GM23338 (cell line): ENCODE data around the gene SNX30. TPM values are rescaled to one million over a fixed set of nuclear protein-coding genes. Genes with fewer than 3 reads are reported as not detected.

Source experiments
- ATAC-seq: fragments of 200-7000 bp; cut with Tn5 transposase; 3 replicates; pipeline ENCODE4 v1.9.1; 2020
- DNase-seq: peaks from one replicate; pipeline ENCODE4 v3.0.0-alpha.2; 2015; ENCODE audit warnings: low spot score
- H2AFZ ChIP-seq: fragments of 200-600 bp; sonication (generic); 2 replicates; pipeline ENCODE4 v1.8.0; 2016; ENCODE audit warnings: antibody characterized with exemption, mild to moderate bottlenecking, moderate library complexity
- H3F3A ChIP-seq: fragments of 200-600 bp; sonication (generic); replicated peaks from 2 replicates; pipeline ENCODE4 v1.8.0; 2017; ENCODE audit warnings: antibody characterized with exemption, mixed run types, low read depth
- H3K27ac ChIP-seq: fragments of 200-600 bp; sonication (generic); 2 replicates; pipeline ENCODE4 v1.6.1; 2016; ENCODE audit warnings: low read depth
- H3K27me3 ChIP-seq: fragments of 200-600 bp; sonication (generic); 2 replicates; pipeline ENCODE4 v1.8.0; 2016; ENCODE audit warnings: mild to moderate bottlenecking, mixed run types, moderate library complexity; ENCODE audit not compliant: insufficient read depth
- H3K36me3 ChIP-seq: fragments of 200-600 bp; sonication (generic); 2 replicates; pipeline ENCODE4 v1.8.0; 2016; ENCODE audit warnings: mild to moderate bottlenecking; ENCODE audit not compliant: insufficient read depth
- H3K4me1 ChIP-seq: fragments of 200-600 bp; sonication (generic); 2 replicates; pipeline ENCODE4 v1.8.0; 2016; ENCODE audit warnings: mild to moderate bottlenecking, moderate library complexity; ENCODE audit not compliant: insufficient read depth
- H3K4me2 ChIP-seq: fragments of 200-600 bp; sonication (generic); 2 replicates; pipeline ENCODE4 v1.7.1; 2017; ENCODE audit warnings: mixed run types
- H3K4me3 ChIP-seq: fragments of 200-600 bp; sonication (generic); 2 replicates; pipeline ENCODE4 v1.6.1; 2016; ENCODE audit warnings: mixed run types
- H3K79me2 ChIP-seq: fragments of 200-600 bp; sonication (generic); replicated peaks from 2 replicates; pipeline ENCODE4 v1.8.0; 2017; ENCODE audit warnings: mild to moderate bottlenecking; ENCODE audit not compliant: insufficient read depth
- H3K9me2 ChIP-seq: fragments of 200-600 bp; sonication (generic); 2 replicates; pipeline ENCODE4 v1.8.0; 2017; ENCODE audit not compliant: insufficient read depth
- H4K20me1 ChIP-seq: fragments of 200-600 bp; sonication (generic); replicated peaks from 2 replicates; pipeline ENCODE4 v1.8.0; 2017; ENCODE audit warnings: mild to moderate bottlenecking; ENCODE audit not compliant: insufficient read depth
- H3K27ac Mint-ChIP-seq: 2 replicates; pipeline ENCODE4 v1.8.0; 2020; ENCODE audit warnings: inconsistent platforms, mild to moderate bottlenecking, moderate library complexity, mixed read lengths
- H3K27me3 Mint-ChIP-seq: 3 replicates; pipeline ENCODE4 v1.8.0; 2022; ENCODE audit warnings: low read depth, mild to moderate bottlenecking, moderate library complexity, mixed read lengths, inconsistent platforms; ENCODE audit not compliant: insufficient read depth, poor library complexity
- H3K36me3 Mint-ChIP-seq: 3 replicates; pipeline ENCODE4 v1.8.0; 2021; ENCODE audit warnings: low read depth, mild to moderate bottlenecking, inconsistent platforms, moderate library complexity, mixed read lengths
- H3K4me1 Mint-ChIP-seq: 3 replicates; pipeline ENCODE4 v1.8.0; 2020; ENCODE audit warnings: mild to moderate bottlenecking, inconsistent platforms, mixed read lengths
- H3K4me3 Mint-ChIP-seq: 3 replicates; pipeline ENCODE4 v1.8.0; 2021; ENCODE audit warnings: moderate library complexity, mild to moderate bottlenecking, inconsistent platforms, mixed read lengths
- H3K9me3 Mint-ChIP-seq: 3 replicates; pipeline ENCODE4 v1.8.0; 2020; ENCODE audit warnings: moderate library complexity, mild to moderate bottlenecking, inconsistent platforms, mixed read lengths
- JUNB ChIP-seq: IDR thresholded peaks from one replicate; pipeline ENCODE4 v1.6.1; 2016; ENCODE audit warnings: antibody characterized with exemption; ENCODE audit not compliant: unreplicated experiment
- NANOG ChIP-seq: IDR thresholded peaks from 2 replicates; pipeline ENCODE4 v1.6.1; 2016; ENCODE audit warnings: antibody characterized with exemption, borderline replicate concordance
- POLR2AphosphoS5 ChIP-seq: IDR thresholded peaks from 2 replicates; pipeline ENCODE4 v1.6.1; 2016; ENCODE audit warnings: antibody characterized with exemption, low read depth
- STAT1 ChIP-seq: IDR thresholded peaks from one replicate; pipeline ENCODE4 v1.6.1; 2016; ENCODE audit warnings: antibody characterized with exemption; ENCODE audit not compliant: unreplicated experiment
- long read RNA-seq: library from polyadenylated mRNA; unstranded; transcript quantifications from one replicate; pipeline ENCODE4 v2.0.0, GENCODE V29; 2020; ENCODE audit not compliant: unreplicated experiment
- polyA plus RNA-seq: library from polyadenylated mRNA; unstranded; fragments of >200 nt; fragmentation: Nextera tagmentation; extraction: Ambion mirVana; gene quantifications from 2 replicates; pipeline ENCODE4 v1.2.1, GENCODE V29; 2016
- total RNA-seq: library from RNA; depleted of rRNA; stranded (reverse); fragments of >200 nt; shearing (Covaris generic); gene quantifications from 2 replicates; pipeline ENCODE4 v1.2.3, GENCODE V29; 2014; rRNA removed
- TF ChIP-seq, protein P1 (sequence below), 2 experiments: fragments of 200-600 bp in 1 of 2; sonication (generic) in 1 of 2; conservative IDR thresholded peaks; 2 replicates each; pipeline versions ENCODE4 v1.5.1 to v1.6.1; 2016 to 2017; ENCODE audit warnings: antibody characterized with exemption in 2 of 2, low read depth in 2 of 2, mild to moderate bottlenecking in 2 of 2, moderate library complexity in 1 of 2

Gene SNX30, protein sequence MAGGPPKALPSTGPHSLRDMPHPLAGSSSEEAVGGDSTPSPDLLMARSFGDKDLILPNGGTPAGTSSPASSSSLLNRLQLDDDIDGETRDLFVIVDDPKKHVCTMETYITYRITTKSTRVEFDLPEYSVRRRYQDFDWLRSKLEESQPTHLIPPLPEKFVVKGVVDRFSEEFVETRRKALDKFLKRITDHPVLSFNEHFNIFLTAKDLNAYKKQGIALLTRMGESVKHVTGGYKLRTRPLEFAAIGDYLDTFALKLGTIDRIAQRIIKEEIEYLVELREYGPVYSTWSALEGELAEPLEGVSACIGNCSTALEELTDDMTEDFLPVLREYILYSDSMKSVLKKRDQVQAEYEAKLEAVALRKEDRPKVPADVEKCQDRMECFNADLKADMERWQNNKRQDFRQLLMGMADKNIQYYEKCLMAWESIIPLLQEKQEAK
- 12.0 and 17.8 TPM in 2 replicates for total RNA-seq
- 2.1 and 2.2 TPM in 2 replicates for polyA plus RNA-seq
- long read RNA-seq, partial matches to known transcripts, result 0 of 1 reads
- long read RNA-seq, other reads (novel, unspliced or antisense), result 1 of 1 reads

DNA sequence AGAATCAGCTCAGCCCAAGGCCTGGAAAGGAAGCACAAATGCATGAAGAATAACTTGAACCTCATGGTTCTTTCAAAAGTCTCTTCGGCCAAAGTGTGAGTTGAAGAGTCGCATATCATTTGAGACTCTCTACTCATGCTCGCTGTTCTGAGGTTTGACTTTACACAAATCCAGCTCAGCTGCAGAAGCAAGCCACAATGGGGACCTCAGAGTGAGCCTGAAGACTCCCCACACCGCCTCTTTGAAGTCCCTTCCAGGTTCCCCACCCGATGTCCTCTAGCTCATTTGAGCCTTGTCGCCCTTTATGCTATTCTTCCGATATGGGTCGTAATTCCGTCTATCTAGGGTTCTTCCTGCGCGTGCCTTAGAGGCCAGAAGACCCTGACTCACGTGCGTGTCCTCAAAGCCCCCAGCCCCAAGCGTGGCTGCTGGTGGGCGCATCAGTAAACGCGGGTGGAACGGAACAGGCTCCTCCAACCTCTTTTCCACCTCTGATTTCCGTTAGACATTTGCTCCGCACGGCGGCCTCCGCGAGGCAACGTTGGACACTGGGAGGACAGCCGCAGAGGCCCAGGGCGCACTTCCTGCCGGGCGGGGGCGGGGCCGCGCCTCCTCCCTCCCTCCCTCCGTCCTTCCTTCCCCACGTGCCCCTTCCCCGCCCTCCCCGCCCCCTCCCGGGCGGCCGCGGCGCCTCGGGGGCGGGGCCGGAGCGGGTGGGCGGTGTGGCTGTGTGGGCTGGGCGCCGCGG lies at the start of gene SNX30:
Gene SNX30 (plus strand): TSS at position 745 of the 748 bp plus-strand sequence. CDS start 242 bp downstream, outside the sequence.
- peak within 1 kb of the TSS; percentile 96 for H3K4me2 ChIP-seq
- Mint-ChIP-seq H3K4me3 (peak within 1 kb of the TSS; percentile 94), H3K36me3 (no peaks in the 10 kb centered on the region; the same call in 2 of the 3 replicates), H3K9me3 (no peaks in the 10 kb centered on the region), H3K27ac (peak within 1 kb of the TSS; percentile 43; the same call in 1 of the 2 replicates), H3K27me3 (peaks cover 10% of the 10 kb centered on the region), H3K4me1 (peaks cover 21% of the 10 kb centered on the region)
- no peaks in the 10 kb centered on the region for H3K36me3 ChIP-seq
- DNase-seq (peak; percentile 87), ATAC-seq (peak; percentile 67)
- TF ChIP-seq STAT1 (no peak), POLR2AphosphoS5 (peak; percentile 91)
- H4K20me1 ChIP-seq, result peaks cover 3% of the 10 kb centered on the region; the same call in 1 of the 2 replicates
- H3K27ac ChIP-seq, result no peak within 1 kb of the TSS; the same call in 1 of the 2 replicates
- peaks cover 10% of the 10 kb centered on the region; the same call in 1 of the 2 replicates for H3F3A ChIP-seq
- no peaks in the 10 kb centered on the region; the same call in 1 of the 2 replicates for H3K79me2 ChIP-seq
- peak within 1 kb of the TSS; percentile 100 for H2AFZ ChIP-seq
- H3K4me1 ChIP-seq, result peaks cover 12% of the 10 kb centered on the region
- peak within 1 kb of the TSS; percentile 84 for H3K4me3 ChIP-seq
- H3K27me3 ChIP-seq, result peaks cover 12% of the 10 kb centered on the region
- H3K9me2 ChIP-seq, result no peaks in the 10 kb centered on the region

DNA sequence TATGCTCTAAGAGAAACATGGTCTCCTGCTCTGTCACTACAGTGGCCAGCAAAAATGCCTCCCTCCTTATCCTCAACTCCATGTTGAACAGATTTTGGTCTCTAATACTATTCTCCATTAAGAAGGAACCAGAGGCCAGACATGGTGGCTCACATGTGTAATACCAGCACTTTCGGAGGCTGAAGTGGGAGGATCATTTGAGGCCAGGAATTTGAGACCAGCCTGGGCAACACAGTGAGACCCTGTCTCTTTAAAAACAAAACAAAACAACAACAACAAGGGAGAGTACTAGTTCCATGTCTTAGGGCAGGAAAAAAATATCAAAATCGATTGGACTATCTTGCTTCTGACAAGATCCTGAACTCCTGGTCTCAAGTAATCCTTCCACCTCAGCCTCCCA lies 47.3 kb upstream of the SNX30 start:
- Histone ChIP-seq H3K27ac (no peak overlapping the region), H3F3A (no peaks in the 10 kb centered on the region), H4K20me1 (peaks cover 3% of the 10 kb centered on the region; the same call in 1 of the 2 replicates), H3K9me2 (no peaks in the 10 kb centered on the region), H3K27me3 (no peaks in the 10 kb centered on the region), H2AFZ (no peak overlapping the region), H3K4me2 (no peak overlapping the region), H3K4me1 (no peaks in the 10 kb centered on the region), H3K79me2 (0 out of 2 replicates have a peak, but pooled peaks cover 4% of the 10 kb centered on the region), H3K36me3 (no peaks in the 10 kb centered on the region), H3K4me3 (no peak overlapping the region)
- TF ChIP-seq JUNB (no peak), POLR2AphosphoS5 (no peak)
- Mint-ChIP-seq H3K36me3 (no peaks in the 10 kb centered on the region; the same call in 1 of the 3 replicates), H3K4me3 (no peak overlapping the region), H3K27me3 (no peaks in the 10 kb centered on the region), H3K9me3 (no peaks in the 10 kb centered on the region), H3K4me1 (0 out of 3 replicates have a peak, but pooled peaks cover 2% of the 10 kb centered on the region), H3K27ac (no peak overlapping the region)
- ATAC-seq (no peak), DNase-seq (no peak)

DNA sequence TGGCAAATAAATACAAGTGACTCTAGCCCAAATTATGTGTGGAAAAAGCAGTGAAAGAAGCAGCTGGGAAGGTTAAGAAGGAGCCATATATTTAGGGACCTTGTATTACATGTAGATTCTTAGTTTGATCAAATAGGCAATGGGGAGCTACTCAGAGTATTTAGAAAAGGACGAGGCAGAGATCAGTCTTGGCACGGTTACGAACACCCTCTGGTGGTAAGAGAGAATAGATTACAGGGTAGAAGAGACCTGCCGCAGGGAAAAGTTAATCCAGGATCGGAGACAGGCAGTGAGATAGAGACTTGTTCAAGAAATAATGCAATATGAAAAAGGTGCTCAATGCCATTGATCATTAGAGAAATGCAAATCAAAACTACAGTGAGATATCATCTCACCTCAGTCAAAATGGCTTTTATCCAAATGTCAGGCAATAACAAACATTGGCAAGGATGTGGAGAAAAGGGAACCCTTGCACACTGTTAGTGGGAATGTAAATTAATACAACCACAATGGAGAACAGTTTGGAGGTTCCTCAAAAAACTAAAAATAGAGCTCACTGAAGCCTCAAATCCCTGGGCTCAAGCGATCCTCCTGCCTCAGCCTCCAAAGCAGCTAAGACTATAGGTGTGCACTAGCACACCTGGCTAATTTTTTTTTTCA lies 44.7 kb upstream of the SNX30 start:
- peaks cover 17% of the 10 kb centered on the region for H3K79me2 ChIP-seq
- no peaks in the 10 kb centered on the region for H3K9me2 ChIP-seq
- TF ChIP-seq NANOG, result no peak
- TF ChIP-seq, protein P1, sequence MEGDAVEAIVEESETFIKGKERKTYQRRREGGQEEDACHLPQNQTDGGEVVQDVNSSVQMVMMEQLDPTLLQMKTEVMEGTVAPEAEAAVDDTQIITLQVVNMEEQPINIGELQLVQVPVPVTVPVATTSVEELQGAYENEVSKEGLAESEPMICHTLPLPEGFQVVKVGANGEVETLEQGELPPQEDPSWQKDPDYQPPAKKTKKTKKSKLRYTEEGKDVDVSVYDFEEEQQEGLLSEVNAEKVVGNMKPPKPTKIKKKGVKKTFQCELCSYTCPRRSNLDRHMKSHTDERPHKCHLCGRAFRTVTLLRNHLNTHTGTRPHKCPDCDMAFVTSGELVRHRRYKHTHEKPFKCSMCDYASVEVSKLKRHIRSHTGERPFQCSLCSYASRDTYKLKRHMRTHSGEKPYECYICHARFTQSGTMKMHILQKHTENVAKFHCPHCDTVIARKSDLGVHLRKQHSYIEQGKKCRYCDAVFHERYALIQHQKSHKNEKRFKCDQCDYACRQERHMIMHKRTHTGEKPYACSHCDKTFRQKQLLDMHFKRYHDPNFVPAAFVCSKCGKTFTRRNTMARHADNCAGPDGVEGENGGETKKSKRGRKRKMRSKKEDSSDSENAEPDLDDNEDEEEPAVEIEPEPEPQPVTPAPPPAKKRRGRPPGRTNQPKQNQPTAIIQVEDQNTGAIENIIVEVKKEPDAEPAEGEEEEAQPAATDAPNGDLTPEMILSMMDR (conservative IDR thresholded peaks at IDR 0.05; ENCODE audit: low read depth in 2 of 2), result peak; percentile 69 to 75
- H3K27ac Mint-ChIP-seq, result no peak overlapping the region
- H4K20me1 ChIP-seq, result peaks cover 8% of the 10 kb centered on the region; the same call in 1 of the 2 replicates
- H3K4me3 ChIP-seq, result no peak overlapping the region
- no peaks in the 10 kb centered on the region; the same call in 2 of the 3 replicates for H3K36me3 Mint-ChIP-seq
- no peaks in the 10 kb centered on the region for H3K27me3 Mint-ChIP-seq
- no peaks in the 10 kb centered on the region for H3K9me3 Mint-ChIP-seq
- no peaks in the 10 kb centered on the region for H3K4me1 ChIP-seq
- DNase-seq (peak; percentile 78), ATAC-seq (peak; percentile 96)
- H3K4me2 ChIP-seq, result no peak overlapping the region
- H3K36me3 ChIP-seq, result no peaks in the 10 kb centered on the region
- no peaks in the 10 kb centered on the region for H3K27me3 ChIP-seq
- H3F3A ChIP-seq, result no peaks in the 10 kb centered on the region
- no peak overlapping the region for H2AFZ ChIP-seq
- no peak overlapping the region for H3K27ac ChIP-seq
- 0 out of 3 replicates have a peak, but pooled peaks cover 6% of the 10 kb centered on the region for H3K4me1 Mint-ChIP-seq
- H3K4me3 Mint-ChIP-seq, result no peak overlapping the region
